Activated CD4-positive, alpha-beta T cell treated with anti-CD3 and anti-CD28 coated beads, Interleukin-2, amount 10 ng/mL, durations not matched to agents 7 days and 5 days (primary cell): ENCODE results near the gene GALNT10. TPM values are rescaled to one million over a fixed set of nuclear protein-coding genes. Genes with fewer than 3 reads are reported as not detected.
A peak's percentile ranks its signal among the peaks of the same experiment; 100 is the strongest.

Source experiments
- CTCF ChIA-PET: fragments of 350-600 bp; sonication (Branson Sonifier 250); formaldehyde crosslinking; loops from one replicate; lab custom pipeline; 2021; ENCODE audit warnings: antibody characterized with exemption; lab: Charles Lee
- POLR2A ChIA-PET: fragments of 350-600 bp; sonication (Branson Sonifier 250); formaldehyde crosslinking; loops from one replicate; lab custom pipeline; 2021; ENCODE audit warnings: antibody characterized with exemption; lab: Charles Lee
- DNase-seq: peaks from one replicate; pipeline ENCODE4 v3.0.0-alpha.2; 2020
- H3K27ac Mint-ChIP-seq: one replicate; pipeline ENCODE4 v1.8.0; 2021; ENCODE audit warnings: mild to moderate bottlenecking, moderate library complexity, mixed read lengths
- H3K27me3 Mint-ChIP-seq: one replicate; pipeline ENCODE4 v1.8.0; 2021; ENCODE audit warnings: mixed read lengths
- H3K36me3 Mint-ChIP-seq: one replicate; pipeline ENCODE4 v1.8.0; 2021; ENCODE audit warnings: low read depth, mixed read lengths
- H3K4me1 Mint-ChIP-seq: one replicate; pipeline ENCODE4 v1.8.0; 2021; ENCODE audit warnings: mixed read lengths
- H3K4me3 Mint-ChIP-seq: one replicate; pipeline ENCODE4 v1.8.0; 2021; ENCODE audit warnings: mild to moderate bottlenecking, moderate library complexity, mixed read lengths
- H3K9me3 Mint-ChIP-seq: one replicate; pipeline ENCODE4 v1.8.0; 2021; ENCODE audit warnings: mixed read lengths
- total RNA-seq, 2 experiments: library from RNA; stranded (reverse); gene quantifications; one replicate each; pipeline ENCODE4 v1.2.3, GENCODE V29; 2021

Gene GALNT10
- total RNA-seq, 2 experiments from 2014 or later: 44.2 to 47.2 TPM

GRCh38 chr5:154209591-154210081 is 19.1 kb downstream of the GALNT10 start:
- no peak for DNase-seq
- ChIA-PET CTCF (interaction anchor here (0.6 to 0.8 kb wide), 2 partner anchors 19 to 141 kb away, joined by 3 read pairs; partner anchors contain the start of gene GALNT10), POLR2A (no interaction called here)
- H3K4me3 Mint-ChIP-seq: no peak overlapping the region
- H3K36me3 Mint-ChIP-seq: peaks cover 48% of the 10 kb centered on the region
- no peaks in the 10 kb centered on the region for H3K9me3 Mint-ChIP-seq
- peaks cover 40% of the 10 kb centered on the region for H3K4me1 Mint-ChIP-seq
- no peak overlapping the region for H3K27ac Mint-ChIP-seq
- H3K27me3 Mint-ChIP-seq: no peaks in the 10 kb centered on the region

GRCh38 chr5:154210163-154210562 is 19.6 kb downstream of the GALNT10 start:
- Mint-ChIP-seq H3K9me3 (no peaks in the 10 kb centered on the region), H3K27ac (no peak overlapping the region), H3K4me1 (peaks cover 39% of the 10 kb centered on the region), H3K36me3 (peaks cover 44% of the 10 kb centered on the region), H3K4me3 (no peak overlapping the region), H3K27me3 (no peaks in the 10 kb centered on the region)
- CTCF ChIA-PET: no interaction called here
- no peak for DNase-seq
- POLR2A ChIA-PET: no interaction called here

- DNase-seq: no peak
- Mint-ChIP-seq H3K4me1 (peaks cover 45% of the 10 kb centered on the region), H3K27me3 (no peaks in the 10 kb centered on the region), H3K9me3 (no peaks in the 10 kb centered on the region), H3K4me3 (no peak overlapping the region), H3K27ac (no peak overlapping the region), H3K36me3 (peaks cover 33% of the 10 kb centered on the region)
- ChIA-PET CTCF (interaction anchor here (0.9 to 2.4 kb wide), 8 partner anchors 9 to 157 kb away, joined by 3 to 8 read pairs (median 3); no protein-coding TSS in a partner anchor), POLR2A (no interaction called here)
Observed at GRCh38 chr5:154211641-154212390, 21.3 kb downstream of the GALNT10 start.

GRCh38 chr5:154213592-154213991 is 23.1 kb downstream of the GALNT10 start:
- no peaks in the 10 kb centered on the region for H3K27me3 Mint-ChIP-seq
- H3K27ac Mint-ChIP-seq: no peak overlapping the region

GRCh38 chr5:154214371-154215106 is 24.0 kb downstream of the GALNT10 start:
- ChIA-PET CTCF (interaction anchor here (1.2 to 2.6 kb wide), 3 partner anchors 10 to 24 kb away, joined by 3 to 17 read pairs (median 4); partner anchors contain the start of gene GALNT10), POLR2A (no interaction called here)
- Mint-ChIP-seq H3K4me3 (peak overlapping the region; percentile 6), H3K9me3 (no peaks in the 10 kb centered on the region), H3K27me3 (no peaks in the 10 kb centered on the region), H3K27ac (peak overlapping the region; percentile 32), H3K4me1 (peaks cover 60% of the 10 kb centered on the region), H3K36me3 (peaks cover 22% of the 10 kb centered on the region)
- no peak for DNase-seq

More at GRCh38 chr5:154213592-154213991, 23.1 kb downstream of the GALNT10 start:
- H3K4me1 Mint-ChIP-seq: peaks cover 54% of the 10 kb centered on the region
- H3K4me3 Mint-ChIP-seq: no peak overlapping the region
- DNase-seq: no peak
- peaks cover 27% of the 10 kb centered on the region for H3K36me3 Mint-ChIP-seq
- ChIA-PET POLR2A (no interaction called here), CTCF (interaction anchor here (1.3 to 2.4 kb wide), 3 partner anchors 16 to 141 kb away, joined by 5 to 8 read pairs (median 6); no protein-coding TSS in a partner anchor)
- no peaks in the 10 kb centered on the region for H3K9me3 Mint-ChIP-seq

- POLR2A ChIA-PET: interaction anchor here (1.7 kb wide), 1 partner anchor 25 kb away, joined by 5 read pairs; the partner anchor contains the start of gene GALNT10
Observed at GRCh38 chr5:154215571-154216325, 25.2 kb downstream of the GALNT10 start.

GRCh38 chr5:154217462-154217861 is 26.9 kb downstream of the GALNT10 start:
- POLR2A ChIA-PET: no interaction called here
- CTCF ChIA-PET: interaction anchor here (0.8 to 1.9 kb wide), 4 partner anchors 20 to 188 kb away, joined by 3 to 6 read pairs (median 4); partner anchors contain the start of gene GALNT10
- H3K9me3 Mint-ChIP-seq: no peaks in the 10 kb centered on the region
- H3K4me1 Mint-ChIP-seq: peaks cover 75% of the 10 kb centered on the region
- no peaks in the 10 kb centered on the region for H3K27me3 Mint-ChIP-seq
- no peak for DNase-seq
- peaks cover 19% of the 10 kb centered on the region for H3K36me3 Mint-ChIP-seq
- no peak overlapping the region for H3K4me3 Mint-ChIP-seq
- H3K27ac Mint-ChIP-seq: no peak overlapping the region

More at GRCh38 chr5:154215571-154216325, 25.2 kb downstream of the GALNT10 start:
- CTCF ChIA-PET: interaction anchor here (1.0 to 2.6 kb wide), 5 partner anchors 9 to 25 kb away, joined by 3 to 17 read pairs (median 4); partner anchors contain the start of gene GALNT10
- H3K36me3 Mint-ChIP-seq: peaks cover 21% of the 10 kb centered on the region
- DNase-seq: no peak
- H3K4me1 Mint-ChIP-seq: peaks cover 64% of the 10 kb centered on the region
- H3K9me3 Mint-ChIP-seq: no peaks in the 10 kb centered on the region
- H3K4me3 Mint-ChIP-seq: no peak overlapping the region
- H3K27me3 Mint-ChIP-seq: no peaks in the 10 kb centered on the region
- no peak overlapping the region for H3K27ac Mint-ChIP-seq

GRCh38 chr5:154218786-154219185 is 28.3 kb downstream of the GALNT10 start:
- no peak overlapping the region for H3K4me3 Mint-ChIP-seq
- POLR2A ChIA-PET: no interaction called here
- peaks cover 30% of the 10 kb centered on the region for H3K36me3 Mint-ChIP-seq
- H3K4me1 Mint-ChIP-seq: peaks cover 78% of the 10 kb centered on the region
- DNase-seq: no peak
- H3K9me3 Mint-ChIP-seq: no peaks in the 10 kb centered on the region
- CTCF ChIA-PET: interaction anchor here (1.5 kb wide), 1 partner anchor 13 kb away, joined by 3 read pairs; no protein-coding TSS in a partner anchor
- H3K27ac Mint-ChIP-seq: no peak overlapping the region
- H3K27me3 Mint-ChIP-seq: no peaks in the 10 kb centered on the region

GRCh38 chr5:154220625-154221024 is 30.1 kb downstream of the GALNT10 start:
- Mint-ChIP-seq H3K4me1 (peaks cover 62% of the 10 kb centered on the region), H3K9me3 (peaks cover 1% of the 10 kb centered on the region), H3K27me3 (no peaks in the 10 kb centered on the region), H3K36me3 (peaks cover 36% of the 10 kb centered on the region), H3K27ac (no peak overlapping the region), H3K4me3 (no peak overlapping the region)
- CTCF ChIA-PET: interaction anchor here (0.6 to 1.3 kb wide), 2 partner anchors 9 to 18 kb away, joined by 3 to 7 read pairs; no protein-coding TSS in a partner anchor
- no peak for DNase-seq
- POLR2A ChIA-PET: no interaction called here

- H3K36me3 Mint-ChIP-seq: peaks cover 40% of the 10 kb centered on the region
- ChIA-PET POLR2A (no interaction called here), CTCF (interaction anchor here (0.7 to 1.3 kb wide), 3 partner anchors 9 to 146 kb away, joined by 3 to 7 read pairs (median 3); no protein-coding TSS in a partner anchor)
- DNase-seq: peak; percentile 72
- H3K27ac Mint-ChIP-seq: peak overlapping the region; percentile 93
- H3K4me3 Mint-ChIP-seq: no peak overlapping the region
- no peaks in the 10 kb centered on the region for H3K27me3 Mint-ChIP-seq
- peaks cover 57% of the 10 kb centered on the region for H3K4me1 Mint-ChIP-seq
- peaks cover 6% of the 10 kb centered on the region for H3K9me3 Mint-ChIP-seq
Observed at GRCh38 chr5:154221371-154221896, 30.9 kb downstream of the GALNT10 start.

- ChIA-PET CTCF (no interaction called here), POLR2A (no interaction called here)
- Mint-ChIP-seq H3K27ac (peak overlapping the region; percentile 93), H3K36me3 (peaks cover 50% of the 10 kb centered on the region), H3K9me3 (peaks cover 15% of the 10 kb centered on the region), H3K27me3 (no peaks in the 10 kb centered on the region), H3K4me1 (peaks cover 48% of the 10 kb centered on the region), H3K4me3 (no peak overlapping the region)
- DNase-seq: no peak
Observed at GRCh38 chr5:154222414-154222813, 31.9 kb downstream of the GALNT10 start.
